H54 (cell line): ENCODE data around the gene TMEM169.

Experiments
- DNase-seq: peaks from one replicate; pipeline ENCODE4 v3.0.0; 2011; ENCODE audit warnings: low spot score, mixed read lengths; ENCODE audit not compliant: insufficient read length
- FAIRE-seq: peaks from 3 replicates; lab custom pipeline; 2011; peaks lifted over from hg19 to GRCh38; lab: Jason Lieb, UNC
- POLR2A ChIP-seq: IDR thresholded peaks from 2 replicates; pipeline ENCODE4 v1.6.1; 2011; ENCODE audit warnings: low read depth, mild to moderate bottlenecking, low read length

The TMEM169 gene, protein sequence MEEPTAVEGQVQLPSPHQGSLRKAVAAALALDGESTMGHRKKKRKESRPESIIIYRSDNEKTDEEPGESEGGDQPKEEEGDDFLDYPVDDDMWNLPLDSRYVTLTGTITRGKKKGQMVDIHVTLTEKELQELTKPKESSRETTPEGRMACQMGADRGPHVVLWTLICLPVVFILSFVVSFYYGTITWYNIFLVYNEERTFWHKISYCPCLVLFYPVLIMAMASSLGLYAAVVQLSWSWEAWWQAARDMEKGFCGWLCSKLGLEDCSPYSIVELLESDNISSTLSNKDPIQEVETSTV

DNA sequence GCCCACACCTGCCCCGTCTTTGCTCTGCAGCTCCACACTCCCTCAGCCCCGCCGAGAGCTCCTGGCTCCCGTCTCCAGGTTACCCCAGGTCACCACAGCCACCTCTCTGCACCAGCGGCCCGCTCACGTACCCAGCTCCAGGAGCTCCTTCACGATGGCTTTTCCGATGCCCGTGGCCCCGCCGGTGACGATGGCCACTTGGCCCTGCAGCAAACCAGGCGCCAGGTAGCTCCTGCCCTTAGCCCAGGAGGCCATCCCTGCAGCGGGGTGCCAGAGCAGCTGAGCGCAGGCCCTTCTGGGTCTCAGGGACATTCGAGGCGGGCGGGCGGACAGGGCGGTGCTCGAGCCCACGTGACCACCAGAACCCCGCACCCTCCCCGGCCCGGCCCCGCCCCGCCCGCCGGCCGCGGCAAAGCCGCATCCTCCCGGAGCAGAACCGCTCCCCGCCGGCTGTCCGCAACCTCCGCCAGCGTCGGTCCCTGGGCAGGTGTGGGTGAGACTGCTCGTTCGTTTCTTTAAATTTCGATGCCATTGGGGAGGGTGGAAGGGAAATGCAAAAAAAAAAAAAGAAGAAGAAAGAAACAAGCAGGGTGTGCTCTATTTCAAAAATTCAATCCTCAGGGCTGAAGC, at the start of gene TMEM169, which contains the start of gene PECR:
Gene TMEM169, plus strand, starts transcription at position 433 of the 630 bp plus-strand sequence. CDS start 14,045 bp downstream, outside the sequence.
Gene PECR, minus strand, starts transcription at position 323 of the 630 bp plus-strand sequence. Its CDS starts 68 bp downstream, at position 255.
- peak; percentile 80 for DNase-seq
- FAIRE-seq, result no peak
- TF ChIP-seq POLR2A, result peak; percentile 76; the same call in 1 of the 2 replicates

DNA sequence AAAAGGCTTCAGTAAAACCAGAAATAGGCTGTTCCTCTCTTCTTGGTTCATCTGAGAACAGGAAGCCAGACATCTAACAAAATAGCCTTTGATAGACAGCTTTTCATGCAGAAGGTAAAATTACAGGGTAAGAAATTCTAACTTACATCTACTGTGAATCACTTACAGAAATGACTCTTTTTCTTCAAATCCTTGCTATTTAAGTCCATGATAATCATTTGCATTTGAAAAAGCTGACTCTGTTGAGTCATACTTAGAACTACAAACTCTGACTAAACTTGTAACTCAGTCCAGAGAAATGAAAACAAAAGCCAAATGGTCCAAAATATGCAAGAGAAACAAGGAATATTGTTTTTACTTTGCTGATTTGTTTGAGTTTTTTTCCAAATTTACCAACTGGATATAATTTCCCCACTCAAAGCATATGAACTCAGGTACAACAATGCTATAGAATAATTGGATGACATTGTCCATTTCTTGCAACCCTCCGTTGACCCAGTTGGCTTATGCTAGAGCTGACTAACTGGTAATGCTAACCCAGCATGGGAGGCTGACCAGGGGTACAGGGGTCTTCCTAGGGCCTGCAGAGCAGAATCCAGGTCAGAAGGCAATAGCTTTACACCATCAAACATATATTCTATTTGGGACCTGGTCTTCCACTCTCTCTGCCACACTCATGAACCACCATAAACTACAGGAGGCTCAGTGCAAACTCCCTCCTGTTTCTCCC, 49.6 kb upstream of the TMEM169 start:
- DNase-seq, result no peak
- FAIRE-seq, result no peak
- TF ChIP-seq POLR2A, result no peak

DNA sequence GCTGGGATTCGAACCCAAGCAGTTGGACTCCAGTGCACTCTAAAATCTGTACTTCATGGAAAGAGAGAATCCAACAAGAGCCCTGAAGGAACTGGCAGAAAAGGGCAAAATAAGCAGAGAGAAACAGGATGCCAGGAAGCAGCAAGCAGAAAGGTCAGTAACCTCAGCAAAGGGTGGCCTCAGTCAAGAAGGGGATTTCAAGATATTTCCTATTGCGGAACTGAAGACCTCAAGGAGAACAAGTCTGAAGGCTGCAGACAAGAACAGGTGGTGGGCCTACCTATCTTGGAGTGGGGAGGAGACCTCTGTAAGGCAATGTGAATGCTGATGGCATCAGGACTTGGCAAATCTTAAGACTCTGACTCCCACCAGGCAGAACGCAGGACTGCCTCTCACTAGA, 48.3 kb upstream of the TMEM169 start:
- DNase-seq (no peak), FAIRE-seq (no peak)
- TF ChIP-seq POLR2A, result no peak

DNA sequence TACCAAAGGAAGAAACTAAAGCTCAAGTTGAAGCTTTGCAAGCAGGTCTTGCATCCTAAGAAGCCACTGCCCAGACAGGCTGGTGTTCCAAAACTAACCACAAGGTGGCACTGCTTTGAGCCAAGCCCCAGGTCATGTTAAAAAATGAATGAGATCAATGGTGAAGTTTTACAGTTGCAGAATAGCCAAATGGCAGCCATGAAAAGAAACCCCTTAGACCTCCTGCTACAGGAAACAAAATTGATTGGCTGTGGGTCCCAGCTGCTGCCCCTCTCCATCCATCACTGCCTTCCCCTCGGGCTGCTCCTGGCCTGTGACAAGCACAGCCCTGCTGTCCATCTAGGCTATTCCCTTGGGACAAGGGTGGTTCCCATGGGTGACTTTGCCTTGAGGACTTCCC, 47.7 kb upstream of the TMEM169 start:
- FAIRE-seq, result peak; percentile 58
- DNase-seq, result no peak
- no peak for TF ChIP-seq POLR2A

DNA sequence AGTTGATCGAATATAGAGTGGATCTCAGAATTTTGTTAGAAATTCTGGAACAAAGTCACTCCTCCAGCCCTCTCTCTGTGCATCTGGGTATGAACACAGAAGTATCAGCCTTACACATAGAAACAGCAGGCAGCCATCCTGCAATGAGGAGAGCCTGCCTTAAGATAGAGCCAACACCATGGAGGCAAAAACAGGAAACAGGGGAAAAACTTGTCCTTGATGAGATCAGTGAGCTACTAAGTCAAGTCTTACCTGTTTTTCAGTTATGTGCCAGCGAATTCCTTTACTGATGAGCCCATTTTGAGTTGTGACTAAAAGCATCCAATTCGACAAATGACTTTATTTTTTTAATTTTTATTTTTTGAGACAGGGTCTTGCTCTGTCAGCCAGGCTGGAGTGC, 41.8 kb upstream of the TMEM169 start:
- FAIRE-seq (no peak), DNase-seq (no peak)
- TF ChIP-seq POLR2A, result no peak

DNA sequence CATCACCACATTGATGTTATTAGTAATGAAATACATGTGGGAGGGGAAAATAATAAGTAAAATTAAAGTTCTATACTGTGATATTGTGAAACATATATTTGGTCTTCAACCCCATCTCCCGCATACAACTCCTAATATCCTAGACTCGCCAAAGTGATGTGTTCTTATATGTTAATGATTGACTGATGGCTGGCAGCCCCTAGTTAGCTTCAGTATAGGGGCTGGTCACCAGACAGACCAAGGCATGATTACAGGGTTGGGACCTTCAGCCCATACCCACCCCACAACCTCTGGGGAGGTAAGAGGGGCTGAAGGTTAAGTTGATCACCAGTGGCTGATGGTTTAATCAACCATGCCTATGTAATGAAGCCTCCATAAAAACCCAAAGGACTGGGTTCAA, 40.3 kb upstream of the TMEM169 start:
- DNase-seq (no peak), FAIRE-seq (no peak)
- no peak for TF ChIP-seq POLR2A

DNA sequence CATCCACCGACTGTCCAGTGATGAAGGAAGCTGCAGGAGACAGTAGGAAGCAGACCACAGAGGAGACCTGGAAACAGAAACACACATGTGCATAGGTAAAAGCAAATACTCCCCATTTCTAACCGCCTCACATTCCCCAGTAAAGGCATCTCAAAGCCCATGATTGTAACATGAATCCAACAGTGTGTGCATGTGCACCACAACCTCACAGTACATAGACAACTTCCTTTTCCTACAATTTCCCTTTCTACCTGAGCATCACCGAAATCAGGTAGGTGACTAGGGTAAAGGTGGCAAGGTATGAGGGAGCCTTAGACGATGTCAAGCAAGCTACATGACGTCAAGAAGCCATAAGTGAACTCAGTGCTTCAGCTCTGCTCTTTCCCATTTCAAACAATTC, 37.8 kb upstream of the TMEM169 start:
- TF ChIP-seq POLR2A, result no peak
- DNase-seq, result no peak
- FAIRE-seq, result no peak

DNA sequence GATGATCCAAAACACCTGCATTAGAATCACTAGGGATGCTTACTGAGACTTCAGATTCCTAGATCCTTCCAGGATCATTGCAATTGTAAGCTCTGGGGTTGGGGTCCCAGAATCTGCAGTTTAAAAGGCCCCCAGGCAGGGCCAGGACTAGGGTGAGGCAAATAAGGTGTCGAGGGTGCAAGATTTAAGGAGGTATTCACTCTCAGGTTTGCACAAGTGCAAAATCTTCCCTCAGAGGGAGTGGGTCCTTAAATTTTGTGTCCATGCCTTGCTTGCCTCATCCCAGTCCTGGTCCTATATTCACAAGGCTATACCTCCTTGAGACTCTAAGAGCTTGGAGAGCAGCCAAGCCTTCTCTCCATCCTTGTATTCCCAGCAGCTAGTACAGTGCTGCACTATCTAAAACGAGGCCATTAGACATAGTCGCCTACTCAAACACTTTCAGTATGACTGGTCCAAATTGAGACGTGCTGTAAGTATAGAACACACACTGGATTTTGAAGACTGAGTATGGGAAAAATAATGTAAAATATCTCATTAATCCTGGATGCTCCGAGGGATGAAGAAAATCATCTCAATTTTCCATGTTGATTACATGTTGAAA, 36.7 kb upstream of the TMEM169 start:
- no peak for TF ChIP-seq POLR2A
- no peak for FAIRE-seq
- no peak for DNase-seq

DNA sequence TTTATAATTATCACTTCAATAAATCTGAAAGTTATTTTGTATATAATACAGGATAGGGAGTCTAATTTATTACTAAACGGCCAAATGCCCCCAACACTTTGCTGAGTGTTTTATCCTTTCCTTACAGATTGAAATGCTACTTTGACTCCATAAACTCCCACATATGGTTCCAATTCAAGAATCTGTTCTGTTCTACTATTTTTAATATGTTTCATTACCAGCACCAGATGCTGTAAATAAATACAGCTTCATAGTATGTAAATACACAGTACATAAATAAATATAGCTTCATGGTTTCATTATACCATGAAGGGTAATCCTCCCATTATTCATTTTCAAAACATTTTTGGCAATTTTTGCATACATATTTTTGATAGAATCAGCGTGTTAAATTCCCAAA, 34.3 kb upstream of the TMEM169 start:
- no peak for FAIRE-seq
- DNase-seq, result no peak
- TF ChIP-seq POLR2A, result no peak

DNA sequence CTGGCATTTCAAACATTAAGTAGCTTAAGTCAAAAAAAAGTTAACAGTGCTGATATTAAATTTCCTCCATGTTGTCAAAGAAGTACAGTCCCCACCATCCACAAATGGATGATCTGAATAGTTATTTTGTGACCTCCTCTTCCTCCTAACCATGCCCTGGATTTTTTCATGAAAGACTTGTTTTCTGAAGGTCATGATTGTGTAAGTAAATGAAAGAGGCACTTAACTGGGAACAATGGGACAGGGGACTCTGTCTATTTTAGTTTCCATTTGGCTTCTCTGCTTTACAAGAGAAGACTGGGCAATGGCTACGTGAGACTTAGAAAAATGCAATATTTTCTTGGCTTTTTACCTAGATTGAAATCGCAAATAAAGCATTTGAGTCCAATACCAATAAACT, 32.3 kb upstream of the TMEM169 start:
- DNase-seq, result no peak
- no peak for FAIRE-seq
- TF ChIP-seq POLR2A, result no peak

DNA sequence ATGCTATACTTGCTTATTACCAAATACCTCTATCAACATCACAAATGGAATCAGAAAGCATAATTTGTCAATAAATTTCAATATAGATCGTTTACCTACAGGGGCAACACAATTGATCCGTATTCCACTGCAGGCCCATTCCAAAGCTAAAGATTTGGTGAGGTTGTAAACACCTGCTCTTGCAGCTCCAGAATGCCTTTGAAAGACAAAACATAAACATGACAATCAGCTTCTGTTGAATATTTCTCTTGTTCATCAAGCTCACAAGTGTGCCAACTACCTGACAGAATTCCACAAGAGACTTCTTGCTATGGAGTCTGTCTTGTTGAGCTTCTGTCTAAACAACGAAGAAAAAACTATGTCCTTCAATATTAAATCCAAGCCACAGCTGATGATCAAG, 30.4 kb upstream of the TMEM169 start:
- no peak for TF ChIP-seq POLR2A
- DNase-seq (no peak), FAIRE-seq (no peak)

DNA sequence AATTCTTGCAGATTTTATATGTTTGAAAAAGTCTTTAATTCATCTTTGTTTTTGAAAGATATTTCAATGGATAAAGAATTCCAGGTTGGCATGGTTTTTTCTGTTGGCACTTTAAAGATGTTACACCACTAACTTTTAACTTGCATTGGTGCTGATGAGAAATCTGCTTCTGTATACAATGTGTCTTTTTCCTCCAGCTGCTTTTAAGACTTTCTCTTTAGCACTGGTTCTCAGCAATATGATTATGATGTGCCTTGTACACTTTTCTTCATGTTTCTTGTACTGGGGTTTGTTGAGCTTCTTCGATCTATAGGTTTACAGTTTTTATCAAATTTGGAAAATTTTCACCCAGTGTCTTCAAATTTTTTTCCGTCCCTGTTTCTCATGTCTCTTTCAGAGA, 29.3 kb upstream of the TMEM169 start:
- no peak for TF ChIP-seq POLR2A
- DNase-seq, result no peak
- no peak for FAIRE-seq

DNA sequence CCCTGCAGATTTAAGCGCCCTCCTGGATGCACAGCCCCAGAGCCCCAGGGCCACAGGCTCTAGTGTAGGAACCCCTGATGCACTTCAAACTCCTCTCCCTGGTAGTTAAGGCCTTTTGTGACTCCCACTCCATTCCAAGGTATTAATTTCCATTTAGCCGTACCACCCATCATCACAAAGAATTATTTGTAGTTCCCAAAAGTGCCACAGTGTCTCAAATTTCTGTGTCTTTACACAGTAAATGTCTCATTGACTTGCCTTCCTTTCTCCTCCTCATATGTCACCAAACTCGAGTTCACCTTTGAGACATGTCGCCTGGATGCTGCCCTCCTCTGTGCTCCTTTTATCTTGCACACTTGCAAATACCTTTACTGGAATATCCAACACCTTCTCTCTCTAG, 26.0 kb upstream of the TMEM169 start:
- no peak for TF ChIP-seq POLR2A
- FAIRE-seq (no peak), DNase-seq (no peak)

DNA sequence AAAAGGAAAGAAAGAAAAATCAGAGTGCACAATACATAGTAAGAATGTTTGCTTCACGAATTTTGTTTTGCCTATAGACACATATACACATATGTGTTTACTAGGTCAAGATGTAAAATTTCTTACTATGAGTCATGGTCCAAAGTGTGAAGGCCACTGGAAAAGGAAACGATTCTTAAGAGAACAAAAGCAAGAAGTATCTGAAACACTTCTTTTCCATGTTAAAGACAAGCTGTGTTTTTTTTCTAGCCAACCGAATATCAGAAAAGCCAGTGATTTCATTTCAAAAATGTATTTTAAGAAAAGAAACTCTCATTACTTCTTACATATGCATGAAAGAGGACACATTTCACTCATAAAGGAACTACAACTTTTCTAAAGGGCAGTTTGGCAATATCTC, 25.0 kb upstream of the TMEM169 start:
- TF ChIP-seq POLR2A, result no peak
- DNase-seq, result no peak
- FAIRE-seq, result no peak
